GM23338 (cell line): ENCODE results near the gene HLA-DPA1. TPM values are rescaled to one million over a fixed set of nuclear protein-coding genes. Genes with fewer than 3 reads are reported as not detected.

Experiments
- ATAC-seq: fragments of 200-7000 bp; cut with Tn5 transposase; 3 replicates; pipeline ENCODE4 v1.9.1; 2020
- DNase-seq: peaks from one replicate; pipeline ENCODE4 v3.0.0-alpha.2; 2015; ENCODE audit warnings: low spot score
- H2AFZ ChIP-seq: fragments of 200-600 bp; sonication (generic); 2 replicates; pipeline ENCODE4 v1.8.0; 2016; ENCODE audit warnings: antibody characterized with exemption, mild to moderate bottlenecking, moderate library complexity
- H3F3A ChIP-seq: fragments of 200-600 bp; sonication (generic); replicated peaks from 2 replicates; pipeline ENCODE4 v1.8.0; 2017; ENCODE audit warnings: antibody characterized with exemption, mixed run types, low read depth
- H3K27ac ChIP-seq: fragments of 200-600 bp; sonication (generic); 2 replicates; pipeline ENCODE4 v1.6.1; 2016; ENCODE audit warnings: low read depth
- H3K27me3 ChIP-seq: fragments of 200-600 bp; sonication (generic); 2 replicates; pipeline ENCODE4 v1.8.0; 2016; ENCODE audit warnings: mild to moderate bottlenecking, mixed run types, moderate library complexity; ENCODE audit not compliant: insufficient read depth
- H3K36me3 ChIP-seq: fragments of 200-600 bp; sonication (generic); 2 replicates; pipeline ENCODE4 v1.8.0; 2016; ENCODE audit warnings: mild to moderate bottlenecking; ENCODE audit not compliant: insufficient read depth
- H3K4me1 ChIP-seq: fragments of 200-600 bp; sonication (generic); 2 replicates; pipeline ENCODE4 v1.8.0; 2016; ENCODE audit warnings: mild to moderate bottlenecking, moderate library complexity; ENCODE audit not compliant: insufficient read depth
- H3K4me2 ChIP-seq: fragments of 200-600 bp; sonication (generic); 2 replicates; pipeline ENCODE4 v1.7.1; 2017; ENCODE audit warnings: mixed run types
- H3K4me3 ChIP-seq: fragments of 200-600 bp; sonication (generic); 2 replicates; pipeline ENCODE4 v1.6.1; 2016; ENCODE audit warnings: mixed run types
- H3K79me2 ChIP-seq: fragments of 200-600 bp; sonication (generic); replicated peaks from 2 replicates; pipeline ENCODE4 v1.8.0; 2017; ENCODE audit warnings: mild to moderate bottlenecking; ENCODE audit not compliant: insufficient read depth
- H3K9me2 ChIP-seq: fragments of 200-600 bp; sonication (generic); 2 replicates; pipeline ENCODE4 v1.8.0; 2017; ENCODE audit not compliant: insufficient read depth
- H4K20me1 ChIP-seq: fragments of 200-600 bp; sonication (generic); replicated peaks from 2 replicates; pipeline ENCODE4 v1.8.0; 2017; ENCODE audit warnings: mild to moderate bottlenecking; ENCODE audit not compliant: insufficient read depth
- H3K27ac Mint-ChIP-seq: 2 replicates; pipeline ENCODE4 v1.8.0; 2020; ENCODE audit warnings: inconsistent platforms, mild to moderate bottlenecking, moderate library complexity, mixed read lengths
- H3K27me3 Mint-ChIP-seq: 3 replicates; pipeline ENCODE4 v1.8.0; 2022; ENCODE audit warnings: low read depth, mild to moderate bottlenecking, moderate library complexity, mixed read lengths, inconsistent platforms; ENCODE audit not compliant: insufficient read depth, poor library complexity
- H3K36me3 Mint-ChIP-seq: 3 replicates; pipeline ENCODE4 v1.8.0; 2021; ENCODE audit warnings: low read depth, mild to moderate bottlenecking, inconsistent platforms, moderate library complexity, mixed read lengths
- H3K4me1 Mint-ChIP-seq: 3 replicates; pipeline ENCODE4 v1.8.0; 2020; ENCODE audit warnings: mild to moderate bottlenecking, inconsistent platforms, mixed read lengths
- H3K4me3 Mint-ChIP-seq: 3 replicates; pipeline ENCODE4 v1.8.0; 2021; ENCODE audit warnings: moderate library complexity, mild to moderate bottlenecking, inconsistent platforms, mixed read lengths
- H3K9me3 Mint-ChIP-seq: 3 replicates; pipeline ENCODE4 v1.8.0; 2020; ENCODE audit warnings: moderate library complexity, mild to moderate bottlenecking, inconsistent platforms, mixed read lengths
- CREB1 ChIP-seq: fragments of 250-450 bp; sonication (Bioruptor Pico); IDR thresholded peaks from 2 replicates; pipeline ENCODE4 v1.5.0; 2020; ENCODE audit warnings: low read depth, mild to moderate bottlenecking, moderate library complexity
- CTCF ChIP-seq, 2 experiments: fragments of 200-600 bp in 1 of 2; sonication (generic) in 1 of 2; conservative IDR thresholded peaks; 2 replicates each; pipeline versions ENCODE4 v1.5.1 to v1.6.1; 2016 to 2017; ENCODE audit warnings: antibody characterized with exemption in 2 of 2, low read depth in 2 of 2, mild to moderate bottlenecking in 2 of 2, moderate library complexity in 1 of 2
- ETS1 ChIP-seq: IDR thresholded peaks from 2 replicates; pipeline ENCODE4 v1.6.1; 2016; ENCODE audit warnings: antibody characterized with exemption
- EZH2 ChIP-seq: fragments of 200-600 bp; sonication (generic); IDR thresholded peaks from one replicate; pipeline ENCODE4 v1.8.0; 2017; ENCODE audit warnings: antibody characterized with exemption, mild to moderate bottlenecking, low read depth; ENCODE audit not compliant: unreplicated experiment
- EZH2phosphoT487 ChIP-seq: fragments of 200-600 bp; sonication (generic); IDR thresholded peaks from one replicate; pipeline ENCODE4 v1.8.1; 2018; ENCODE audit warnings: antibody characterized with exemption; ENCODE audit not compliant: unreplicated experiment
- JUNB ChIP-seq: IDR thresholded peaks from one replicate; pipeline ENCODE4 v1.6.1; 2016; ENCODE audit warnings: antibody characterized with exemption; ENCODE audit not compliant: unreplicated experiment
- NANOG ChIP-seq: IDR thresholded peaks from 2 replicates; pipeline ENCODE4 v1.6.1; 2016; ENCODE audit warnings: antibody characterized with exemption, borderline replicate concordance
- POLR2AphosphoS5 ChIP-seq: IDR thresholded peaks from 2 replicates; pipeline ENCODE4 v1.6.1; 2016; ENCODE audit warnings: antibody characterized with exemption, low read depth
- REST ChIP-seq: IDR thresholded peaks from one replicate; pipeline ENCODE4 v1.6.1; 2018; ENCODE audit warnings: antibody characterized with exemption; ENCODE audit not compliant: unreplicated experiment
- STAT1 ChIP-seq: IDR thresholded peaks from one replicate; pipeline ENCODE4 v1.6.1; 2016; ENCODE audit warnings: antibody characterized with exemption; ENCODE audit not compliant: unreplicated experiment
- ZNF114 ChIP-seq: fragments of 250-450 bp; sonication (Bioruptor Pico); IDR thresholded peaks from 2 replicates; pipeline ENCODE4 v1.5.0; 2020; ENCODE audit warnings: mild to moderate bottlenecking, moderate library complexity
- ZNF331 ChIP-seq: fragments of 250-450 bp; sonication (Bioruptor Pico); IDR thresholded peaks from 2 replicates; pipeline ENCODE4 v1.5.0; 2020; ENCODE audit warnings: low read depth, mild to moderate bottlenecking, moderate library complexity
- ZNF462 ChIP-seq: fragments of 250-450 bp; sonication (Bioruptor Pico); IDR thresholded peaks from 2 replicates; pipeline ENCODE4 v1.5.0; 2020; ENCODE audit warnings: mild to moderate bottlenecking, moderate library complexity
- polyA plus RNA-seq: library from polyadenylated mRNA; unstranded; fragments of >200 nt; fragmentation: Nextera tagmentation; extraction: Ambion mirVana; gene quantifications from 2 replicates; pipeline ENCODE4 v1.2.1, GENCODE V29; 2016
- total RNA-seq: library from RNA; depleted of rRNA; stranded (reverse); fragments of >200 nt; shearing (Covaris generic); gene quantifications from 2 replicates; pipeline ENCODE4 v1.2.3, GENCODE V29; 2014

Gene HLA-DPA1
- total and polyA plus RNA-seq, 2 experiments from 2014 or later: 4.1 to 6.9 TPM

- H3K79me2 ChIP-seq: no peaks in the 10 kb centered on the region
- Mint-ChIP-seq H3K27me3 (no peaks in the 10 kb centered on the region), H3K4me1 (no peaks in the 10 kb centered on the region), H3K27ac (no peak overlapping the region), H3K9me3 (no peaks in the 10 kb centered on the region; the same call in 1 of the 3 replicates), H3K36me3 (no peaks in the 10 kb centered on the region), H3K4me3 (no peak overlapping the region)
- no peaks in the 10 kb centered on the region for H4K20me1 ChIP-seq
- H3K9me2 ChIP-seq: no peaks in the 10 kb centered on the region
- ATAC-seq (no peak), DNase-seq (no peak)
- no peak overlapping the region for H3K4me2 ChIP-seq
- no peaks in the 10 kb centered on the region for H3K36me3 ChIP-seq
- H3K27ac ChIP-seq: no peak overlapping the region
- no peaks in the 10 kb centered on the region for H3F3A ChIP-seq
- no peaks in the 10 kb centered on the region for H3K27me3 ChIP-seq
- H2AFZ ChIP-seq: no peak overlapping the region
- no peaks in the 10 kb centered on the region for H3K4me1 ChIP-seq
- H3K4me3 ChIP-seq: no peak overlapping the region
- TF ChIP-seq ZNF462 (no peak), CTCF (conservative IDR thresholded peaks at IDR 0.05; ENCODE audit: low read depth in 2 of 2) (no peak), ZNF114 (CRISPR knock-in tag) (no peak), EZH2phosphoT487 (no peak), JUNB (no peak), STAT1 (no peak), REST (no peak), POLR2AphosphoS5 (no peak), NANOG (no peak), EZH2 (no peak), ETS1 (no peak), CREB1 (CRISPR knock-in tag) (no peak), ZNF331 (CRISPR knock-in tag) (no peak)
These were observed 33.3 kb downstream of the HLA-DPA1 start for GRCh38 chr6:33040157-33040556.
